Gastroesophageal sphincter (tissue), 4 donors: ENCODE results near the gene TPST2. TPM values are rescaled to one million over a fixed set of nuclear protein-coding genes. Genes with fewer than 3 reads are reported as not detected.

Source experiments
- ATAC-seq: fragments of 150-250 bp; one replicate; pipeline ENCODE4 v1.9.1; 2016; ENCODE audit warnings: mild to moderate bottlenecking, moderate library complexity
- H3K27ac ChIP-seq, 4 donors: fragments of 200-600 bp; sonication (generic) in 3 of 4; 1 replicate in 3 of 4; 2 replicates in 1 of 4; pipeline ENCODE4 v1.5.1; 2016 to 2019
- H3K27me3 ChIP-seq: fragments of 200-600 bp; sonication (generic); one replicate; pipeline ENCODE4 v1.5.1; 2019
- H3K36me3 ChIP-seq, 2 donors: fragments of 200-600 bp; sonication (generic); one replicate each; pipeline ENCODE4 v1.5.1; 2019; ENCODE audit warnings: control low read depth in 1 of 2
- H3K4me1 ChIP-seq, 3 donors: fragments of 200-600 bp; sonication (generic); 1 replicate in 2 of 3; 2 replicates in 1 of 3; pipeline ENCODE4 v1.5.1; 2016 to 2019; ENCODE audit warnings: control low read depth in 2 of 3
- H3K4me3 ChIP-seq, 2 donors: fragments of 200-600 bp; sonication (generic); one replicate each; pipeline ENCODE4 v1.5.1; 2019; ENCODE audit warnings: mild to moderate bottlenecking in 1 of 2, moderate library complexity in 1 of 2
- H3K9me3 ChIP-seq, 3 donors: fragments of 200-600 bp; sonication (generic); one replicate each; pipeline ENCODE4 v1.5.1; 2017 to 2019; ENCODE audit warnings: control low read depth in 2 of 3
- EP300 ChIP-seq: sonication (generic); formaldehyde crosslinking; IDR thresholded peaks from one replicate; pipeline ENCODE4 v1.6.1; 2017; ENCODE audit warnings: antibody characterized with exemption, mild to moderate bottlenecking
- POLR2A ChIP-seq, 2 donors: fragments of 450-650 bp; IDR thresholded peaks; one replicate each; pipeline ENCODE4 v1.6.1; 2017; ENCODE audit warnings: antibody characterized with exemption in 2 of 2, mild to moderate bottlenecking in 2 of 2, moderate library complexity in 1 of 2
- POLR2AphosphoS5 ChIP-seq: sonication (generic); formaldehyde crosslinking; IDR thresholded peaks from one replicate; pipeline ENCODE4 v1.6.1; 2017; ENCODE audit warnings: antibody characterized with exemption
- WGBS, 2 donors: methylation state at CpG; one replicate each; pipeline ENCODE4 v1.1.5; 2018; ENCODE audit warnings: low coverage in 1 of 2; 5-methylcytosine and 5-hydroxymethylcytosine counted together
- total RNA-seq, 4 donors: library from RNA; depleted of rRNA; stranded (reverse); fragments of >200 nt; gene quantifications; one replicate each; pipeline ENCODE4 v1.1.0, GENCODE V29; 2016
- TF ChIP-seq, protein P1 (sequence below), 4 experiments: fragments of 200-600 bp in 2 of 4; fragments of 450-650 bp in 2 of 4; sonication (generic) in 1 of 4; IDR thresholded peaks; one replicate each; pipeline ENCODE4 v1.5.1; 2017 to 2019; ENCODE audit warnings: antibody characterized with exemption in 4 of 4, mild to moderate bottlenecking in 2 of 4, moderate library complexity in 2 of 4

The TPST2 gene
- total RNA-seq, 4 donors from 2014 or later, result 16.8 to 27.7 (median 21.0) TPM

- peaks cover 0 to 36% (median 3%) of the 10 kb centered on the region in 3 donors for H3K4me1 ChIP-seq
- H3K27me3 ChIP-seq, result no peaks in the 10 kb centered on the region
- TF ChIP-seq, protein P1, sequence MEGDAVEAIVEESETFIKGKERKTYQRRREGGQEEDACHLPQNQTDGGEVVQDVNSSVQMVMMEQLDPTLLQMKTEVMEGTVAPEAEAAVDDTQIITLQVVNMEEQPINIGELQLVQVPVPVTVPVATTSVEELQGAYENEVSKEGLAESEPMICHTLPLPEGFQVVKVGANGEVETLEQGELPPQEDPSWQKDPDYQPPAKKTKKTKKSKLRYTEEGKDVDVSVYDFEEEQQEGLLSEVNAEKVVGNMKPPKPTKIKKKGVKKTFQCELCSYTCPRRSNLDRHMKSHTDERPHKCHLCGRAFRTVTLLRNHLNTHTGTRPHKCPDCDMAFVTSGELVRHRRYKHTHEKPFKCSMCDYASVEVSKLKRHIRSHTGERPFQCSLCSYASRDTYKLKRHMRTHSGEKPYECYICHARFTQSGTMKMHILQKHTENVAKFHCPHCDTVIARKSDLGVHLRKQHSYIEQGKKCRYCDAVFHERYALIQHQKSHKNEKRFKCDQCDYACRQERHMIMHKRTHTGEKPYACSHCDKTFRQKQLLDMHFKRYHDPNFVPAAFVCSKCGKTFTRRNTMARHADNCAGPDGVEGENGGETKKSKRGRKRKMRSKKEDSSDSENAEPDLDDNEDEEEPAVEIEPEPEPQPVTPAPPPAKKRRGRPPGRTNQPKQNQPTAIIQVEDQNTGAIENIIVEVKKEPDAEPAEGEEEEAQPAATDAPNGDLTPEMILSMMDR (IDR thresholded peaks at IDR 0.05), result no peak
- TF ChIP-seq POLR2A (IDR thresholded peaks at IDR 0.05) (no peak), POLR2AphosphoS5 (no peak), EP300 (no peak)
- no peaks in the 10 kb centered on the region for H3K9me3 ChIP-seq
- peak overlapping the region in 2 of 4 donors; percentile 86 to 89 for H3K27ac ChIP-seq
- no peak overlapping the region for H3K4me3 ChIP-seq
- ATAC-seq, result no peak
- WGBS, 2 donors, result 88 to 89% methylated on average over 4 of the region's 4 CpGs
- no peaks in the 10 kb centered on the region for H3K36me3 ChIP-seq
Measured at GRCh38 chr22:26587991-26588613, 1.8 kb downstream of the TPST2 start.

GRCh38 chr22:26586556-26587325, 3.2 kb downstream of the TPST2 start:
- Histone ChIP-seq H3K36me3 (peaks cover 0 to 4% of the 10 kb centered on the region in 2 donors), H3K4me3 (no peak overlapping the region), H3K4me1 (peaks cover 0 to 36% (median 3%) of the 10 kb centered on the region in 3 donors), H3K27me3 (no peaks in the 10 kb centered on the region), H3K27ac (peak overlapping the region in 2 of 4 donors; percentile 47 to 52), H3K9me3 (no peaks in the 10 kb centered on the region)
- ATAC-seq, result no peak
- 70 to 76% methylated on average over 7 of the region's 11 CpGs for WGBS, 2 donors
- TF ChIP-seq POLR2A (IDR thresholded peaks at IDR 0.05) (no peak), EP300 (no peak), POLR2AphosphoS5 (no peak)
- TF ChIP-seq, protein P1 (IDR thresholded peaks at IDR 0.05), result no peak

DNA sequence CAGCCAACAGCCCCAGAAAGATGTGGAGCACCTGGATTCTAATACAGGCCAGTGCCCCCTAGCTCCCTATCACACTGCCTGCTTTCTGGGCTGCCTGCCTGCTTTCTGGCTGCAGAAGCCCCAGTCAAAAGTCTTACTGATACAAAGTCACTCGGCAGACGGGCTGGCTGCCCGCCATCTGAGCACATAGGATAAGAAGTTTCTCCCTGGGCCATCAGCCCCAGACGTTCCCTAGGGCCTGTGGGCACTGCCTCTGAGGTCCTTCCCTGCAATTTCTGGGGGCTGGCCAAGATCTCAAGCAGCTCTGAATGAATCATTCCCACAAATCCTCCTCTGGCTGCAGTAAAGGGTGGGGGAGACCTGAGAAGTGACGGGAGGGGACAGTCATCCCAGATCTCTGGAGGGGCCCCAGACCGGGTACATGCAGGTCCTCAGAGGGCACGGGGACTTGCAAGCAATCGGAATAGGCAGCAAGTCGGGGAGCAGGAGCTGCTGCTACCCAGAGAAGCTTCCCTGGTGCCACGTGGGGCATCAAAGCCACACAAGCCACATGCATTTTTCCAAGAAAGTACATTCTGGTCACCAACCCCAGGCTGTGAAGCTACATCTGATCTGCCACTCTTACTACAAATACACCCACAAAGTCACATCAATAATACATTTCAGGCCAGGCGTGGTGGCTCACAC, 4.7 kb downstream of the TPST2 start:
- no CpG with 5 or more reads among the region's 11 CpGs for WGBS, 2 donors

GRCh38 chr22:26584010-26584409, 5.9 kb downstream of the TPST2 start:
- Histone ChIP-seq H3K4me1 (peaks cover 0 to 22% (median 0%) of the 10 kb centered on the region in 3 donors), H3K36me3 (peaks cover 0 to 8% of the 10 kb centered on the region in 2 donors), H3K27me3 (no peaks in the 10 kb centered on the region), H3K9me3 (no peaks in the 10 kb centered on the region), H3K27ac (no peak overlapping the region), H3K4me3 (no peak overlapping the region)
- TF ChIP-seq POLR2A (IDR thresholded peaks at IDR 0.05) (no peak), POLR2AphosphoS5 (no peak), EP300 (no peak)
- TF ChIP-seq, protein P1 (IDR thresholded peaks at IDR 0.05), result no peak
- no peak for ATAC-seq
- WGBS, 2 donors, result 75 to 85% methylated on average over 3 to 4 of the region's 4 CpGs

More for the DNA sequence above, 4.7 kb downstream of the TPST2 start:
- Histone ChIP-seq H3K9me3 (no peaks in the 10 kb centered on the region), H3K27ac (no peak overlapping the region), H3K36me3 (peaks cover 0 to 8% of the 10 kb centered on the region in 2 donors), H3K4me1 (peaks cover 0 to 28% (median 0%) of the 10 kb centered on the region in 3 donors), H3K4me3 (no peak overlapping the region), H3K27me3 (no peaks in the 10 kb centered on the region)
- TF ChIP-seq POLR2A (IDR thresholded peaks at IDR 0.05), result no peak
- ATAC-seq, result no peak

DNA sequence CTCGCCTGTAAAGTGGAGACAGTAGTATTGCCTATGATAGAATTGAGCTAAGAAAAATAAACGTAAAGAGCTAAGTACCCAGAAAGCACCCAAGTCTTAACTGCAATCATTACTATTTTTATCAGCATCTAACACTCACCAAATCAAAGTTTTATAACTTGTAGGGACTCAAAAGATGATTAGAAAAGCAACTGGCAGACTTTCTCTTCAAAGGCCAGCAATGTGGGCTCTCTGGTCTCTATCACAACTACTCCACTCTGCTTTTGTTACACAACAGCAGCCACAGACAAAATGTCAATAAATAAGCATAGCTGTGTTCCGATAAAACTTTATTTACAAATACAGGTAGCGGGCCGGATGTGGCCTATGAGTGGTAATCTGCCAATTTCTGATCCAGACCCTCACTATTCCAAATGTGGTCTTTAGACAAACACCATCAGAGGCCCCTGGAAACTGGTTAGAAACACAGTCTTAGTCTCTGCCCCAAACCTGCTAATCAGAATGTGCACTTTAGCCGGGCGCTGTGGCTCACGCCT, 8.2 kb downstream of the TPST2 start:
- no peaks in the 10 kb centered on the region for H3K27me3 ChIP-seq
- 96 to 100% methylated on average over 5 to 8 of the region's 8 CpGs for WGBS, 2 donors
- ATAC-seq, result no peak
- peaks cover 0 to 14% (median 0%) of the 10 kb centered on the region in 3 donors for H3K4me1 ChIP-seq
- no peaks in the 10 kb centered on the region for H3K9me3 ChIP-seq
- H3K27ac ChIP-seq, result no peak overlapping the region
- no peak overlapping the region for H3K4me3 ChIP-seq
- no peak for TF ChIP-seq POLR2A (IDR thresholded peaks at IDR 0.05)
- no peak for TF ChIP-seq EP300
- no peak for TF ChIP-seq POLR2AphosphoS5
- TF ChIP-seq, protein P1 (IDR thresholded peaks at IDR 0.05), result no peak
- H3K36me3 ChIP-seq, result peaks cover 0 to 8% of the 10 kb centered on the region in 2 donors
